Esophagus muscularis mucosa (tissue), 4 donors: ENCODE data around the gene FLCN.
"Not testable (repeated sequence)": the region's sequence is repeated elsewhere in the genome, so short reads cannot be mapped to it uniquely, and the experiment has no call there.

Source experiments
- EP300 ChIP-seq: sonication (generic); formaldehyde crosslinking; IDR thresholded peaks from one replicate; pipeline ENCODE4 v1.6.1; 2017; ENCODE audit warnings: antibody characterized with exemption
- POLR2A ChIP-seq: fragments of 450-650 bp; IDR thresholded peaks from one replicate; pipeline ENCODE4 v1.6.1; 2017; ENCODE audit warnings: antibody characterized with exemption, moderate library complexity, mild to moderate bottlenecking, low read depth
- POLR2AphosphoS5 ChIP-seq, 2 donors: sonication (generic); formaldehyde crosslinking; IDR thresholded peaks; one replicate each; pipeline ENCODE4 v1.6.1; 2017; ENCODE audit warnings: antibody characterized with exemption in 2 of 2
- TF ChIP-seq, protein P1 (sequence below), 3 experiments: fragments of 200-600 bp in 2 of 3; fragments of 450-650 bp in 1 of 3; sonication (generic) in 2 of 3; IDR thresholded peaks; one replicate each; pipeline ENCODE4 v1.5.1; 2017 to 2019; ENCODE audit warnings: antibody characterized with exemption in 3 of 3, mild to moderate bottlenecking in 2 of 3, moderate library complexity in 1 of 3

DNA sequence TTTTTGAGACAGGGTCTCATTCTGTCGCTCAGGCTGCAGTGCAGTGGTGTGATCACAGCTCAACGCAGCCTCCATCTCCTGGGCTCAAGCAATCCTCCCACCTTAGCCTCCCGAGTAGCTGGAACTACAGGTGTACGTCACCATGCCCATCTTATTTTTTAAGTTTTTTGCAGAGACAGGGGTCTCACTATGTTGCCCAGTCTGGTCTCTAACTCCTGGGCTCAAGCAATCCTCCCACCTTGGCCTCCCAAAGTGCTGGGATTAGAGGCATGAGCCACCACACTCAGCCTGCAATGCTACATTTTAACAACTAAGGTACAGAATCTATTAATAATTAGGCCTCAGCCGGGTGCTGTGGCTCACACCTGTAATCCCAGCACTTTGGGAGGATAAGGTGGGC lies 40.5 kb upstream of the FLCN start:
- TF ChIP-seq, protein P1, sequence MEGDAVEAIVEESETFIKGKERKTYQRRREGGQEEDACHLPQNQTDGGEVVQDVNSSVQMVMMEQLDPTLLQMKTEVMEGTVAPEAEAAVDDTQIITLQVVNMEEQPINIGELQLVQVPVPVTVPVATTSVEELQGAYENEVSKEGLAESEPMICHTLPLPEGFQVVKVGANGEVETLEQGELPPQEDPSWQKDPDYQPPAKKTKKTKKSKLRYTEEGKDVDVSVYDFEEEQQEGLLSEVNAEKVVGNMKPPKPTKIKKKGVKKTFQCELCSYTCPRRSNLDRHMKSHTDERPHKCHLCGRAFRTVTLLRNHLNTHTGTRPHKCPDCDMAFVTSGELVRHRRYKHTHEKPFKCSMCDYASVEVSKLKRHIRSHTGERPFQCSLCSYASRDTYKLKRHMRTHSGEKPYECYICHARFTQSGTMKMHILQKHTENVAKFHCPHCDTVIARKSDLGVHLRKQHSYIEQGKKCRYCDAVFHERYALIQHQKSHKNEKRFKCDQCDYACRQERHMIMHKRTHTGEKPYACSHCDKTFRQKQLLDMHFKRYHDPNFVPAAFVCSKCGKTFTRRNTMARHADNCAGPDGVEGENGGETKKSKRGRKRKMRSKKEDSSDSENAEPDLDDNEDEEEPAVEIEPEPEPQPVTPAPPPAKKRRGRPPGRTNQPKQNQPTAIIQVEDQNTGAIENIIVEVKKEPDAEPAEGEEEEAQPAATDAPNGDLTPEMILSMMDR (IDR thresholded peaks at IDR 0.05), result not testable (repeated sequence)
- not testable (repeated sequence) for TF ChIP-seq POLR2AphosphoS5 (IDR thresholded peaks at IDR 0.05); EP300; POLR2A
